Measurements from ENCODE around the gene INPP1. TPM values are rescaled to one million over a fixed set of nuclear protein-coding genes. Genes with fewer than 3 reads are reported as not detected.
A peak's percentile ranks its signal among the peaks of the same experiment; 100 is the strongest.

INPP1 gene
- total RNA-seq, 1 experiment from 2014 or later = 4.5 TPM

DNA sequence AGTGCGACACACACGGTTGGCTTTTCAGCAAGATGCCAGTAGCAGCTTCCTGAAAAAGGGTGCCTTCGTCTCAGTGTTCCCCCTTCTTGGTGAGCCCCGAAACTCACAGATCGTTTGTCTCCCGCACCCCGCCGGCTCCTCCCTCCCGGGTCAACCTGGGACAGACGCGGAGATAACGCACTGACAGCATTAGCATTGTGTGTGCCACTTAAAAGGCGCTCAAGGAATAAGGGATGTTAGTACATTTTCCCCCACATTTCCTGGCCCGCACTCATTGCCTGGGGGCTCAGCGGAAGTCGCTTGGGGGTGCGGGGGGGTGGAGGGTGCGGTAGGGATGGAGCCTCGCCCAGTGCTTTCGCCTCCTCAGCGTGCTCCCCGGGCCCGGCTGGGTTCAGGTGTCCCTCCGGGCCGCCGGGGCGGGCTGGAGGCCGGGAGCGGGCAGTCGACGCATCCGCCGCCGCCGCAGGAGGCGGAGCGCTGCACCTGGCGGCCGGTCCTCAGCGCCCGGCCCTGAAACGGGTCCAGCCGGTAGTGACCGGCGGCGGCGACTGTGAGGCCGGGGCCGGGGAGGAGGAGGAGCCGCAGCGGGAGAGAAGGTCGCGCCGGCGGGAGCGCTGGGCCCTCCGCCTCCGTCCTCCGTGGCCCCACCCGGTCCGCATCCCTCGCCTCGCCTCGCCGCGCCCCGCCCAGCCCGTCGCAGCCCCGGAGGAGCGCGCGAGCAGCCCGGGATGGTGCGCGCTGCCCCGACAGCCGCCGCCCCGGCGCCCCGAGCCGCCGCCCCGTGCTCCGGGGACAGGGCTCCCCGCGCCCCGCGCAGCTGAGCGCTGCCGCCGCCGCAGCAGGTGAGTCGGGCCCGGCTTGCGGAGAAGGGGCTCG lies 64.5 kb downstream of the INPP1 start, which contains the start of gene MFSD6:
Gene MFSD6 (plus strand): TSS at position 694 of the 876 bp plus-strand sequence. CDS start 27,675 bp downstream, outside the sequence.
- DNase-seq (ENCODE audit: low read depth) = no peak

DNA sequence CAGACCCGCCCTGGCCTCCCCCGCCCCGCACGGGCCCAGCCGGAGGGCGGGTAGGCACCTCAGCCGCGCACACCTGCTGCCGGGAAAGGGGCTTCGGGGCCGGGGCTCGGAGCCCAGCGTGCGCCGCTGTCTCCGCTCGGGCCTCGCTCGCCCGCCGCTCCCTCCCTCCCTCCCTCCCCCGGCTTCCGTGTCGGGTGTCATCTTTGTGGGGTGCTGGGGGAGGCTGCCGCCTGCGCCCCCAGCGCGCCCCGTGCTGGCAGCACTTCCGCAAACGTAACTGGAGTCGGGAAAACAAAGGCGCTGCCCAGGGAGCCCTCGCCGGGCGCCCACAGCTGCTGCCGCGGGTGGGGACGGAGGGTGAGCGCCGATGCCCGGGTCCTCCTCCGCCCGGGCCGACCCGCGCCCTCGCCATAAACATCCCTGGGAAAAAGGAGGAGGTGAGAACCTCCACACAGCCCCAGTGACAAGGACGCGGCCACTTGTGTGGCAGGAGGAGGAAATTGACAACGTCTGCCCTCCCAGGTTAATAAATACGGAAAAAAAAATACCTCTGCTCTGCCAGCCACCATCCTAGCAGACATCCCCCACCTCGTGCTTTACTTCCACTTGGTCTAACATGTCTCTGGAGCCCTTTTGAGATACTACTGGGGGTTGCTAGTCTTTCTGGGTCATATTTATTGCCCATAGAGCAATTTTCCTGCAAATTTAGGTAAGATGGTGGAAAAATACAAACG lies 65.3 kb downstream of the INPP1 start:
- peak; percentile 31 for DNase-seq (ENCODE audit: low read depth)

DNA sequence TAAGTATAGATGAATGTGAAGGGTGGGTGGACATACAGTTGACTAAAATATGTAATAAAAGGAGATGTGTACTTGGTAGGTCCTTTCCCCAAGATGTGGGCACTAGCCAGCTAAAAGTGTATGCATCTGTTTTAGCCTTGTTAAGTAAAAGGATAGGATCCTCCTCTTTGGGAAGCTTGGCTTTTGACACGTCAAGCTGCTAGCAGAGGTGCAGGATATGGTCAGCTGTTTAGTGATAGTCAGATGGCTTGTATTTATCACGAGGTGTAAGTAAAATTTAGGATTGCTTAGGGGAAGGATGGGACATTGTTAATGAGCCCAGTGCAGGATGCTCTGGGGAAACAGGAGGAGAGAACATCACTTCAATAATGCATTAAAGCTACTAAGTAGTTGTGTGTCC lies 66.2 kb downstream of the INPP1 start:
- DNase-seq (ENCODE audit: low read depth) = no peak

DNA sequence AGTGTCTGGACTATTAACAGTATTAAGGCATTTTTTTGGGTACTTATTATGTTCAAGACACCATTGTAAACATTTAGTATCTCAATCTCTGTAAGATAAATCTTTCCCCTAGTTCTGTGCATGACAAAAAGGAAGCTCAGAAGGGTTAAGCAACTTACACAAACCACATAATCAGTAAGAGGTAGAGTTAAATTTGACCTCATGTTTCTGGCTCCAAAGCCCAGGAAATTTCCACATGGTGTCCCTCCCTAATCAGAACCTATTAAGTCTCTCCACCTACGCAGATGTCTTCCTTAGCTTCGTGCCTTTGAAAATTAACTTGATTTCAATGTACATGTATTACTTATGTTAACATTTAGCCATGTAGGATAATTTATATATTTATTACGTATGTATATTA lies 66.8 kb downstream of the INPP1 start:
- no peak for DNase-seq (ENCODE audit: low read depth)

DNA sequence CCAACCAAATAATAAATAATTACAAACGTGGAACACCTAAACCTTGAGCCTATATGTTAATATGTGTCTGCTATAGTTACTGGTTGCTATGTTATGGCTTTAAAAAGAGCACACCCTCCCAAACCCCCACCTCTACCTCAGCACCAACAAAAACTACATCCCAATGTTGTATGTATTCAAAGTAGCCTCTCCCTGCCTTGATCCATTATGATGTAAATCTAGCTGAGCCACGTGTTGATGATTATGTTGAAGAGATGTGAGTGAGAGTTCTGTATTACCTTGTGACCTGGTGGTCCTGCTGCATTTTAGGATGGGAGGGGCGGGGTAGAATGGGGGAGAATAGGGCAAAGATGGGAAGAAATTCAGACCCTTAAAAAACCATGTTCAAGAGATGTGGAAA lies 69.6 kb downstream of the INPP1 start:
- DNase-seq (ENCODE audit: low read depth) = no peak

DNA sequence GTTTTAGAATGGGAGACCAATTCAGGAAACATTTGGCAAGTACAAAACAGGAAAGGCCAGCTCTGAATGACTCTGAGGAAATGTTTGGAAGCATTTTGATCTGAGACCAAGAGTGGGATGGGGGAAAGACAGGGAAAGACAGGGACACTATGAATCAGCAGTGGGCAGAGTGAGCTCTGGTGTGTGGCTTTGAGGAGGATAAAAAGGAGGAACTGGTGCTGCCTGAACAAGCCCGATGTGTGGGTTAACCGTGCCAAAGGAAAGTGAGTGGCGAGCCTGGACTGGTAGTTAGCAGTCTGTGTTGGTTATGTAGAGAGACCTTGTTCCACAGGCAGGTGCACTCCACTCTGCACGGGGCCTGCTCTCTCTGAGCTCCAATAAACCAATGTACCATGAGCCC lies 70.0 kb downstream of the INPP1 start:
- peak; percentile 7 for DNase-seq (ENCODE audit: low read depth)

DNA sequence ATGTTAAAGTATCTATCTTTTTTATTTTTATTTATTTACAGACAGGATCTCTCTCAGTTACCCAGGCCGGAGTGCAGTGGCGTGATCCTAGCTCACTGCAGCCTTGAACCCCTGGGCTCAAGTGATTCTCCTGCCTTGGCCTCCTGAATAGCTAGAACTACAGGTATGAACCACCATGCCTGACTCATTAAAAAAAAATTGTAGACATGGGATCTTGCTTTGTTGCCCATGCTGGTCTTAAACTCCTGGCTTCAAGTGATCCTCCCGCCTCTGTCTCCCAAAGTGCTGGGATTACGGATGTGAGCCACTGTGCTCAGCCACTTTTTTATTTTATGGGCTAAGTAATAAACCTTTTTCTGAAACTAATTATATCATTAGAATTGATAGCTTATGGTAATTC lies 71.9 kb downstream of the INPP1 start:
- no peak for DNase-seq (ENCODE audit: low read depth)

DNA sequence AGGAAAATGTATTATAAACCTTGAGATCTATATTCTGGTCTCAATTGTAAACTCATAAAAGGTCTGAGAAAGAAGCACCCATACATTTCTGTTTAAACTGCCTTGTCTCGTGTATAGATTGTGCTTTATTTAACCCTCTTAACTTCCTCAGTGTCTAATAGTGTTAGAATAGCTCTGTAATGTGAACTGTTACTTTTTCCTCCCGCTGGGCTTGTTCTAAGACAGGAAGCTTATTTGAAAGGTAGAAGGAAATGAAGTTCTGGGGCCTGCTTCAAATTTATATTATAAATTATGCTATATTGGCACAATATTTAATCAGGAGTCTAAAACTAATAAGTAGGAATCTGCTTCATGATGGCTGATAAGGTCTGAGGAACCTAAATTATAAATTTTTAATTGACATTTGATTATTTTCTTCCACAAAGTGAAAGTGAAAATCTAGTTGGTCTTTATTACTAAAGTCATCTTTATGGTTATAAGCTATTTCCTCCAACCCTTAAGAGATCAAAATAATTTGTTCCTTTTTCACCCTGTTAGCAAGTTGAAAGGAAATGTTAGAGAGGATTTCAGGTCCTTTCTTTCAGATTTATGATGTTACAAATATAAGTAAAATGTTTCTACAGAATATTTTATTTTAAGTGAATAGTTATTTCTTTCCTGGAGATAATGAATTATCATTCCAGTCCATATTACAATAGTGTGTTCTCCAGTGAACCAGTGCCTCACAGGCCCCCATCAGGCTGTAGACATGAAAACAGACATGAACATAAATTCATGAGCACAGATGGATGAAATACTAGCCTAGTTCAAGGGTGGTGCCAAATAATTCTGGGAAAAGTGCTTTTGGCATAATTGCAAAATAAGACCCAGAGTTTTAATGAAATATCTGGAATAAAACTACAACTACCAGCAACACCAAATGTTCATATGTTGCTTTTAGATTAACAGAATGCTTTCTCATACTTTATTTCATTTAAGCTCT lies 72.7 kb downstream of the INPP1 start:
- DNase-seq (ENCODE audit: low read depth) = no peak

DNA sequence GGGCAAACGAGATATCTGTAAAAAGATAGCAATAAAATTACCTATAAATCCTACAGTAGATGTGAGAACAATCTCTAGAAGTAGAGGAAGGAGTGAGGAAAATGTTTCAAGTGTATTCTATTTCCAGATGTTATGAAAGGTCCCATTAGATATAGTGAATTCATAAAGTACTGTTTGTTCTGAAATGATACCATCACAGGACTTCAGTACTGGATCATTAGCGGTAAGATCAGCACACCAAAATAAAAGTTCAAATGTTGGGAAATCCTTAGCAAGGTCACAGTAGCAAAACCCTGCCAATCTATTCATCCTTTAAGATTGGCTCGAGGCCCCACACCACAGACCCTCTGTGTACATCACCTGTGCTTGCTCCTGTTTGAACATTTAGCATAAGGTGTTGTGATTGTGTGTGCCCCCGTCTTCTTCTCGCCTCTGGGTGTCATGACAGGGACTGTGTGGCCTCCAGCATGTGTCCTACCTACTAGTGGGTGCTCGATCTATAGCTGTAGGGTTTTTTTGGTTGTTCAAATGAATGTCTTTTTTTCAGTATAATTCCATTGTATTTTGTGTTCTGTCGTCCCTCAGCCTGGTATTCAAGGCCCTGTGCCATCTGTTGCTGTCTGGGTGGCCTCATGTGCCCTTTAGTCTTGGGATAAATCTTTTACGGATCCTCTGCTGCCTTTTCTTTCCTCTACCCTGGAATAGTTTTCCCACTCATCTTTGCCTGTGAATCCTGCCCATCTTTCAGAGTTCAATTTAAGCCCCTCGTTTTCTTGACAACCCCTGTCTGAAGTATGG lies 73.9 kb downstream of the INPP1 start:
- no peak for DNase-seq (ENCODE audit: low read depth)

DNA sequence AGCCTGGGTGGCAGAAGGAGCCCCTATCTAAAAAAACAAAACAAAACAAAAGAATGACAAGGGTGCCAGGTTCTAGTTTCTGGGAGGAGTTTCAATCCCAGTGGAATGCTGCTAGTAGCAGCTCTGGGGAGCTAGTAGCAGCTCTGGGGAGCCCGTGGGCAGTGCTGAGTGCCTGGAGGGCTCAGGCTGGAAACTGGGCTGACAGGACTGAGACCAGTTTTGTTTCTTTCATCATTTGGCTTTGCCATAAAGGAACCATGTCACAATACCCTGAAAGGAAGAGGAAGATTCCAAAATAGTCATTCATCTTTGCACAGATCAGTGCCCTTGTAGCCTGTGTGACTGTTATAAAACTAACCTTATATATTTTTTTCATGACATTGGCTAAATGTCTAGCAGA lies 75.3 kb downstream of the INPP1 start:
- no peak for DNase-seq (ENCODE audit: low read depth)

DNA sequence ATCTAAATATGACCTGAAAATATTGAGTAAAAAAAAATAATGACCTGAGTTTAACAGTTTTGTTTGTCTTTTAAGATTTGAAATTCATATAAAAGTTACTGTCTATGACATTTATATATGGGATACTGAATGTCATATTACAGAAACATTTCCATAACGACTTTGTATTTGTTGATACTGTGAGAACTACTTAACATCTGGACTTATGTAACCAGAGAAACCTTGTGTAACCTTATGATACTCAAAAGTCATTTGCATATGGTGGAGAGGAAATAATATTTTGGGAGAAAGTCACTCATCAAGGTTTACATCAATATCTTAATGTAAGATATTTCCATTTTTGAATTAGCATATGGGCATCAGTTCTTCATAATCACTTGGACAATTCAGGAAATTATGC lies 77.4 kb downstream of the INPP1 start:
- no peak for DNase-seq (ENCODE audit: low read depth)

Other genes with a start within 250 kb of the INPP1 start
- gene HIBCH, start 23.8 kb upstream of the INPP1 start, total RNA-seq (2014; rRNA removed; shearing (Covaris generic)) = 11.0 and 13.0 TPM in 2 replicates
- 3.0 and 3.1 TPM in 2 replicates for gene MFSD6, start 64.8 kb downstream of the INPP1 start, total RNA-seq (2014; rRNA removed; shearing (Covaris generic))
- gene NEMP2, start 191.1 kb downstream of the INPP1 start, total RNA-seq (2014; rRNA removed; shearing (Covaris generic)) = 7.6 and 16.5 TPM in 2 replicates

All from HT1080 (cell line).